ENCODE data around the gene ASB7.

GRCh38 chr15:100661156-100661555 lies 58.8 kb downstream of the ASB7 start:
- TF ChIP-seq CTCF (optimal IDR thresholded peaks at IDR 0.05 in 1 of 3, IDR thresholded peaks at IDR 0.05 in 1 of 3, conservative IDR thresholded peaks at IDR 0.05 in 1 of 3; ENCODE audit: extremely low read depth in 1 of 3, insufficient read depth in 2 of 3, low read length in 3 of 3) (no peak), EZH2 (IDR thresholded peaks at IDR 0.05; ENCODE audit: low read length) (no peak)

Measured in keratinocyte (primary cell).